Measurements from ENCODE around the gene INPP4A. TPM values are rescaled to one million over a fixed set of nuclear protein-coding genes. Genes with fewer than 3 reads are reported as not detected.

The INPP4A gene
- polyA plus RNA-seq, 1 of the 3 experiments (the other 2 are of a cell fraction): 15.0 TPM

DNA sequence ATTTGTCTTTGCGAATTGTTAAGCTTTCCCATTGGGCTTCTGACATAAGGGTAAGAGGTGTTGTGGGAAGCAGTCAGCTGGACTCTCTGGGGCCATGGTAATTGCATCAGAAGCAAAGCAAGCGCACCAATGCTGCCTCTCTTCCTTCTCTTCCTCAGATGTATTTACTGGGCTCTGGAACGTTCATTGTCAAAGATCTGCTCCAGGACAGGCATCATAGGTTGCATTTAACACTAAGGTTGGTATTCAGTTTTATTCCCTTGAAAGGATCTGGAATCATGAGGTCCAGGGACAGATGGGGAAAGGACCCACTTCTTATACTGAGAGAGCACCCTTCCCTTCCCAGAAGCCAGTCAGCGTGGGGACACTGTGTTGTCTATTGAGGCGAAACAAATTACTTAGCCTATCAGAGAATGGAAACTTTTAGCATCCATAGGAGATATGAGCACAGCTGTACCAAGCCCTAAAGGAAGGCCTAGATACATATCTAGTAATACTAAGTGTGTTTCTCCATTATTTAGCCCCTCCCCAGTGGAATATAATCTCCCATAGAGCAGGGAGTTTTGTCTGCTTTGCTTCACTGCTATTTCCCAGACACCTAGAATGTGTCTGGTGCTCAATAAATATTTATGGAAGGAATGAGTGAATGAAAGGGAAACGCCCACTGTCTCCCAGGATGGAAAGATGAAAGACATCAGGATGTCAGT, 91.5 kb downstream of the INPP4A start (continued):
- TF ChIP-seq, protein P1, sequence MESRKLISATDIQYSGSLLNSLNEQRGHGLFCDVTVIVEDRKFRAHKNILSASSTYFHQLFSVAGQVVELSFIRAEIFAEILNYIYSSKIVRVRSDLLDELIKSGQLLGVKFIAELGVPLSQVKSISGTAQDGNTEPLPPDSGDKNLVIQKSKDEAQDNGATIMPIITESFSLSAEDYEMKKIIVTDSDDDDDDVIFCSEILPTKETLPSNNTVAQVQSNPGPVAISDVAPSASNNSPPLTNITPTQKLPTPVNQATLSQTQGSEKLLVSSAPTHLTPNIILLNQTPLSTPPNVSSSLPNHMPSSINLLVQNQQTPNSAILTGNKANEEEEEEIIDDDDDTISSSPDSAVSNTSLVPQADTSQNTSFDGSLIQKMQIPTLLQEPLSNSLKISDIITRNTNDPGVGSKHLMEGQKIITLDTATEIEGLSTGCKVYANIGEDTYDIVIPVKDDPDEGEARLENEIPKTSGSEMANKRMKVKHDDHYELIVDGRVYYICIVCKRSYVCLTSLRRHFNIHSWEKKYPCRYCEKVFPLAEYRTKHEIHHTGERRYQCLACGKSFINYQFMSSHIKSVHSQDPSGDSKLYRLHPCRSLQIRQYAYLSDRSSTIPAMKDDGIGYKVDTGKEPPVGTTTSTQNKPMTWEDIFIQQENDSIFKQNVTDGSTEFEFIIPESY (IDR thresholded peaks at IDR 0.05; ENCODE audit: borderline replicate concordance, low read depth): no peak
- no peak for TF ChIP-seq RXRA (IDR thresholded peaks at IDR 0.05; ENCODE audit: borderline replicate concordance, low read depth)
- TF ChIP-seq NFIC (IDR thresholded peaks at IDR 0.05; ENCODE audit: borderline replicate concordance): no peak
- no peak for TF ChIP-seq TAF1 (IDR thresholded peaks at IDR 0.05; ENCODE audit: borderline replicate concordance, low read depth, low read length)
- TF ChIP-seq, protein P2, sequence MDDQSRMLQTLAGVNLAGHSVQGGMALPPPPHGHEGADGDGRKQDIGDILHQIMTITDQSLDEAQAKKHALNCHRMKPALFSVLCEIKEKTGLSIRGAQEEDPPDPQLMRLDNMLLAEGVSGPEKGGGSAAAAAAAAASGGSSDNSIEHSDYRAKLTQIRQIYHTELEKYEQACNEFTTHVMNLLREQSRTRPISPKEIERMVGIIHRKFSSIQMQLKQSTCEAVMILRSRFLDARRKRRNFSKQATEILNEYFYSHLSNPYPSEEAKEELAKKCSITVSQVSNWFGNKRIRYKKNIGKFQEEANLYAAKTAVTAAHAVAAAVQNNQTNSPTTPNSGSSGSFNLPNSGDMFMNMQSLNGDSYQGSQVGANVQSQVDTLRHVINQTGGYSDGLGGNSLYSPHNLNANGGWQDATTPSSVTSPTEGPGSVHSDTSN (IDR thresholded peaks at IDR 0.05): no peak
- TF ChIP-seq, protein P3, sequence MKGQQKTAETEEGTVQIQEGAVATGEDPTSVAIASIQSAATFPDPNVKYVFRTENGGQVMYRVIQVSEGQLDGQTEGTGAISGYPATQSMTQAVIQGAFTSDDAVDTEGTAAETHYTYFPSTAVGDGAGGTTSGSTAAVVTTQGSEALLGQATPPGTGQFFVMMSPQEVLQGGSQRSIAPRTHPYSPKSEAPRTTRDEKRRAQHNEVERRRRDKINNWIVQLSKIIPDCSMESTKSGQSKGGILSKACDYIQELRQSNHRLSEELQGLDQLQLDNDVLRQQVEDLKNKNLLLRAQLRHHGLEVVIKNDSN (IDR thresholded peaks at IDR 0.05; ENCODE audit: borderline replicate concordance, low read depth): no peak
- no peak for TF ChIP-seq YY1 (IDR thresholded peaks at IDR 0.05; ENCODE audit: low read depth)
- TF ChIP-seq GATA2 (CRISPR knock-in tag; IDR thresholded peaks at IDR 0.05): no peak
- no peak for TF ChIP-seq POLR2AphosphoS5 (IDR thresholded peaks at IDR 0.05; ENCODE audit: low read depth, low read length)
- no peak for TF ChIP-seq RCOR1 (IDR thresholded peaks at IDR 0.05; ENCODE audit: low read length)
- TF ChIP-seq ELF1 (IDR thresholded peaks at IDR 0.05): no peak
- TF ChIP-seq EP300 (IDR thresholded peaks at IDR 0.05; ENCODE audit: borderline replicate concordance in 1 of 2, low read depth in 1 of 2, low read length in 1 of 2): no peak
- no peak for TF ChIP-seq TEAD4 (IDR thresholded peaks at IDR 0.05; ENCODE audit: borderline replicate concordance, insufficient read depth)
- no peak for TF ChIP-seq MEF2A (IDR thresholded peaks at IDR 0.05; ENCODE audit: borderline replicate concordance, low read depth)
- no peak for TF ChIP-seq FOSL2 (IDR thresholded peaks at IDR 0.05; ENCODE audit: borderline replicate concordance, low read depth)
- TF ChIP-seq, protein P4, sequence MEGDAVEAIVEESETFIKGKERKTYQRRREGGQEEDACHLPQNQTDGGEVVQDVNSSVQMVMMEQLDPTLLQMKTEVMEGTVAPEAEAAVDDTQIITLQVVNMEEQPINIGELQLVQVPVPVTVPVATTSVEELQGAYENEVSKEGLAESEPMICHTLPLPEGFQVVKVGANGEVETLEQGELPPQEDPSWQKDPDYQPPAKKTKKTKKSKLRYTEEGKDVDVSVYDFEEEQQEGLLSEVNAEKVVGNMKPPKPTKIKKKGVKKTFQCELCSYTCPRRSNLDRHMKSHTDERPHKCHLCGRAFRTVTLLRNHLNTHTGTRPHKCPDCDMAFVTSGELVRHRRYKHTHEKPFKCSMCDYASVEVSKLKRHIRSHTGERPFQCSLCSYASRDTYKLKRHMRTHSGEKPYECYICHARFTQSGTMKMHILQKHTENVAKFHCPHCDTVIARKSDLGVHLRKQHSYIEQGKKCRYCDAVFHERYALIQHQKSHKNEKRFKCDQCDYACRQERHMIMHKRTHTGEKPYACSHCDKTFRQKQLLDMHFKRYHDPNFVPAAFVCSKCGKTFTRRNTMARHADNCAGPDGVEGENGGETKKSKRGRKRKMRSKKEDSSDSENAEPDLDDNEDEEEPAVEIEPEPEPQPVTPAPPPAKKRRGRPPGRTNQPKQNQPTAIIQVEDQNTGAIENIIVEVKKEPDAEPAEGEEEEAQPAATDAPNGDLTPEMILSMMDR (IDR thresholded peaks at IDR 0.05): no peak

All from SK-N-SH (cell line).